IPS-18a (cell line): ENCODE results near the gene ACTN1.

Experiments used
- H3K27ac ChIP-seq: one replicate; pipeline ENCODE4 v1.5.1; 2013; ENCODE audit warnings: low read length
- H3K27me3 ChIP-seq: one replicate; pipeline ENCODE4 v1.6.1; 2013; ENCODE audit warnings: mild to moderate bottlenecking, low read length; ENCODE audit not compliant: control insufficient read depth, insufficient read depth
- H3K36me3 ChIP-seq: one replicate; pipeline ENCODE4 v1.6.1; 2013; ENCODE audit warnings: low read depth, low read length; ENCODE audit not compliant: control insufficient read depth
- H3K4me1 ChIP-seq: one replicate; pipeline ENCODE4 v1.6.1; 2013; ENCODE audit warnings: low read depth, low read length; ENCODE audit not compliant: control insufficient read depth
- H3K4me3 ChIP-seq: one replicate; pipeline ENCODE4 v1.5.1; 2013; ENCODE audit warnings: low read length
- H3K9ac ChIP-seq: one replicate; pipeline ENCODE4 v1.6.1; 2013; ENCODE audit warnings: mild to moderate bottlenecking, low read length, moderate library complexity
- H3K9me3 ChIP-seq: one replicate; pipeline ENCODE4 v1.6.1; 2013; ENCODE audit warnings: low read depth, low read length; ENCODE audit not compliant: control insufficient read depth

Gene ACTN1

DNA sequence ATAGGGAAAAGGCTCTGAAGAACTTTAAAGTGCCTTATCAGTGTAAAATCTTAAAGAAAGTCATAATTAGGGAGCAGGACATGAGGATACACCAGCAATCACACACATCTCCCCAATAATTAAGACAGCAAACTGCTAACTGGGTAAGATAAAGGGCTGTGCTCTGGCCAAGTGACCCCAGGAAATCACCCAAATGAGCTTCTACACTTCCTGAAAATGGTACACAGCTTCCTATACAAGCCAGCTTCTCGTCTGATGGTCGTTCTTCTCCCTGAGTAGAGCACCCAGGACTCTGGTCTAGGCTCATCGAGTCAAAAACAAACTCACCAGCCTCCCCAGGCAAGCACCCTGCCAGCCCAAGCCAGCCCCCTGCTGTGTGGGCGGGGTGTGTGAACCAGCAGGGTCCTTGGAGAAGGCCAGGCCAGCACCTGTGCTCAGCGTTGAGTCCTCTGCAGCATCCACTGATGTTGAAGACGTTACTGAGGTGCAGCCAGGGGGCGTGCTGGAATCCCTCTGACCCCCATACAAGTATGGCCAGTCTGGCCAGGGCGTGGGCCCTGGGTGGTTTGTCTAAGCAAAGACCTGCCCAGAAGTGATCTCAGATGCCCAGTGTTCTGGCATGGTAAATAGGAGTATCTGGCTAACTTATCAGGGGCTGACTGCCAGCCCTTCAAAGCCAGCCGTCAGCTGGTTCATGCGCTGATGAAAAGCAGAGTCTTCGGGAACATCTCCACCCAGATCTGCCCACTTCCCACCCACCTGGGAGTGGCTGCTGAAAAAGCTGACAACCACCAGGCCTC is 41.4 kb downstream of the ACTN1 start:
- Histone ChIP-seq H3K4me1 (peaks cover 30% of the 10 kb centered on the region), H3K36me3 (no peaks in the 10 kb centered on the region), H3K27ac (no peak overlapping the region), H3K9ac (no peak overlapping the region), H3K27me3 (no peaks in the 10 kb centered on the region), H3K4me3 (no peak overlapping the region), H3K9me3 (no peaks in the 10 kb centered on the region)

DNA sequence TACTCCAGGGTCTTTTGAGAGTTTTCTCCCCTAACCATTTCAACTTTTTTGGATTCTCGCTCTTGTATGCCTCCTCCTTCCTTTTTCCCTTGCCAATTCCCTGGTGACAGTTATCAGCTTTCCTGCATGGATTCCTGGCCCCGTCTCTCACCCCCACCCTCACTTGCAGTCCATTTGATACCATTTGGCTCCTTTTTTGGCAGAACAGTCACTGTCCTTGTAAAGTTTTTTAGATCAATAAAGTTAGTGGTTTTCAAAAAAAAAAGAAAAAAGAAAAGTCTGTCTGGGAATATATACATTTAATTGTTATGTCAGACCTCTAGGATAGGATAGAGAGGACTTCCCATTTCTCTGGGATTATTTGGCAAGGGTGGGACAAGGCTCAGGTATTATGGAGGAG is 42.1 kb downstream of the ACTN1 start:
- H3K36me3 ChIP-seq, result no peaks in the 10 kb centered on the region
- H3K27ac ChIP-seq, result no peak overlapping the region
- no peaks in the 10 kb centered on the region for H3K9me3 ChIP-seq
- no peaks in the 10 kb centered on the region for H3K27me3 ChIP-seq
- H3K4me3 ChIP-seq, result no peak overlapping the region
- H3K9ac ChIP-seq, result no peak overlapping the region
- peaks cover 24% of the 10 kb centered on the region for H3K4me1 ChIP-seq

- H3K4me3 ChIP-seq, result no peak overlapping the region
- H3K27me3 ChIP-seq, result no peaks in the 10 kb centered on the region
- H3K9me3 ChIP-seq, result no peaks in the 10 kb centered on the region
- H3K36me3 ChIP-seq, result no peaks in the 10 kb centered on the region
- H3K27ac ChIP-seq, result no peak overlapping the region
- H3K9ac ChIP-seq, result no peak overlapping the region
- peaks cover 20% of the 10 kb centered on the region for H3K4me1 ChIP-seq
These were observed 42.6 kb downstream of the ACTN1 start for GRCh38 chr14:68936476-68936875.

- no peak overlapping the region for H3K9ac ChIP-seq
- H3K27ac ChIP-seq, result no peak overlapping the region
- H3K4me3 ChIP-seq, result no peak overlapping the region
- H3K36me3 ChIP-seq, result no peaks in the 10 kb centered on the region
- peaks cover 20% of the 10 kb centered on the region for H3K4me1 ChIP-seq
- H3K9me3 ChIP-seq, result no peaks in the 10 kb centered on the region
- no peaks in the 10 kb centered on the region for H3K27me3 ChIP-seq
These were observed 43.3 kb downstream of the ACTN1 start for GRCh38 chr14:68935761-68936214.

DNA sequence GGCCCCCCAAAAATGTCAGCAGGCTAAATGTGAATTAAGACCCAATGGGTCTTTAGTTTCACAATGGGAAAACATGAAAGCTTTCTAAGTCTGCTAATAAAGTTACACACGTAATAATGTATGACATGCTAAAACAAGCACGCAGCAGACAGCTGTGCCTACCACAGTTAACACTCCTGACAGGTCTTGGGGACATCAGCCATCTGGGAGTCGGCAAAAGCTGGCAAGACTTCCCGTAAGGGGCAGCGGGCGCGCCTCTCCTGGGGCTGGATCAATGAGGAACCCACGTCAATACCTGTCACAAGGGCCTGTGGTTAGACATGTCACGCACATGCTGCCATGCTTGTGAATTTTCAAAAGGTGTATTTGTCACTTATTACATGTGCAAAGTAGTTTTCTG is 45.0 kb downstream of the ACTN1 start:
- Histone ChIP-seq H3K9me3 (no peaks in the 10 kb centered on the region), H3K27ac (no peak overlapping the region), H3K36me3 (no peaks in the 10 kb centered on the region), H3K9ac (no peak overlapping the region), H3K4me3 (no peak overlapping the region), H3K4me1 (peaks cover 9% of the 10 kb centered on the region), H3K27me3 (no peaks in the 10 kb centered on the region)

GRCh38 chr14:68932686-68933085 is 46.4 kb downstream of the ACTN1 start:
- no peaks in the 10 kb centered on the region for H3K9me3 ChIP-seq
- H3K36me3 ChIP-seq, result no peaks in the 10 kb centered on the region
- no peaks in the 10 kb centered on the region for H3K27me3 ChIP-seq
- H3K9ac ChIP-seq, result no peak overlapping the region
- H3K4me3 ChIP-seq, result no peak overlapping the region
- H3K27ac ChIP-seq, result no peak overlapping the region
- H3K4me1 ChIP-seq, result peaks cover 3% of the 10 kb centered on the region

DNA sequence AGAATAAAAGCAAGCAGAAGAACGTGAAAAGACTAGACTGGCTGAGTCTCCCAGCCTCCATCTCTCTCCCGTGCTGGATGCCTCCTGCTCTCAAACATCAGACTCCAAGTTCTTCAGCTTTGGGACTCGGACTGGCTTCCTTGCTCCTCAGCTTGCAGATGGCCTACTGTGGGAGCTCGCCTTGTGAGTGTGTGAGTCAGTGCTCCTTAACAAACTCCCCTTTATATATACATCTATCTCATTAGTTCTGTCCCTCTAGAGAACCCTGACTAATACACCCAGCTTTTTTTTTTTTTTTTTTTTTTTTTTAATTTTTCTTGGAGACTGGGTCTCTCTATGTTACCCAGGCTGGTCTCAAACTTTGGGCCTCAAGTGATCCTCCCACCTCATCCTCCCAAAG is 46.9 kb downstream of the ACTN1 start:
- Histone ChIP-seq H3K36me3 (no peaks in the 10 kb centered on the region), H3K27me3 (no peaks in the 10 kb centered on the region), H3K9me3 (no peaks in the 10 kb centered on the region), H3K27ac (no peak overlapping the region), H3K4me3 (no peak overlapping the region), H3K9ac (no peak overlapping the region), H3K4me1 (no peaks in the 10 kb centered on the region)

GRCh38 chr14:68931474-68932051 is 47.5 kb downstream of the ACTN1 start:
- Histone ChIP-seq H3K27me3 (no peaks in the 10 kb centered on the region), H3K4me1 (no peaks in the 10 kb centered on the region), H3K27ac (no peak overlapping the region)

GRCh38 chr14:68931063-68931462 is 48.0 kb downstream of the ACTN1 start:
- no peaks in the 10 kb centered on the region for H3K36me3 ChIP-seq
- no peaks in the 10 kb centered on the region for H3K27me3 ChIP-seq
- no peaks in the 10 kb centered on the region for H3K9me3 ChIP-seq
- H3K9ac ChIP-seq, result no peak overlapping the region
- H3K4me3 ChIP-seq, result no peak overlapping the region
- no peak overlapping the region for H3K27ac ChIP-seq
- no peaks in the 10 kb centered on the region for H3K4me1 ChIP-seq

More at GRCh38 chr14:68931474-68932051, 47.5 kb downstream of the ACTN1 start:
- Histone ChIP-seq H3K9ac (no peak overlapping the region), H3K36me3 (no peaks in the 10 kb centered on the region), H3K4me3 (no peak overlapping the region), H3K9me3 (no peaks in the 10 kb centered on the region)

- H3K4me1 ChIP-seq, result no peaks in the 10 kb centered on the region
- H3K9ac ChIP-seq, result no peak overlapping the region
- no peaks in the 10 kb centered on the region for H3K36me3 ChIP-seq
- no peak overlapping the region for H3K27ac ChIP-seq
- no peaks in the 10 kb centered on the region for H3K9me3 ChIP-seq
- no peaks in the 10 kb centered on the region for H3K27me3 ChIP-seq
- H3K4me3 ChIP-seq, result no peak overlapping the region
These were observed 49.3 kb downstream of the ACTN1 start for GRCh38 chr14:68929623-68930307.

GRCh38 chr14:68928770-68929550 is 50.1 kb downstream of the ACTN1 start:
- Histone ChIP-seq H3K4me1 (no peaks in the 10 kb centered on the region), H3K9ac (no peak overlapping the region), H3K36me3 (peaks cover 1% of the 10 kb centered on the region), H3K4me3 (no peak overlapping the region), H3K27ac (no peak overlapping the region), H3K9me3 (no peaks in the 10 kb centered on the region), H3K27me3 (no peaks in the 10 kb centered on the region)
